ENCODE measurements around the gene CLMP.
"Not testable (repeated sequence)": the region's sequence is repeated elsewhere in the genome, so short reads cannot be mapped to it uniquely, and the experiment has no call there.

Gene CLMP

GRCh38 chr11:123216249-123216648 is 21.2 kb upstream of the CLMP start:
- DNase-seq, result no peak

- no peak for DNase-seq
These were observed 19.9 kb upstream of the CLMP start for GRCh38 chr11:123214940-123215339.

GRCh38 chr11:123214396-123214795 is 19.3 kb upstream of the CLMP start:
- DNase-seq, result no peak

GRCh38 chr11:123213307-123213771 is 18.3 kb upstream of the CLMP start:
- no peak for DNase-seq

GRCh38 chr11:123212406-123212805 is 17.4 kb upstream of the CLMP start:
- DNase-seq, result no peak

- DNase-seq, result no peak
These were observed 16.9 kb upstream of the CLMP start for GRCh38 chr11:123211981-123212380.

- DNase-seq, result no peak
These were observed 16.3 kb upstream of the CLMP start for GRCh38 chr11:123211149-123211852.

- DNase-seq, result no peak
These were observed 14.5 kb upstream of the CLMP start for GRCh38 chr11:123209591-123209990.

- DNase-seq, result no peak
These were observed 11.9 kb upstream of the CLMP start for GRCh38 chr11:123206791-123207434.

- DNase-seq, result not testable (repeated sequence)
These were observed 11.0 kb upstream of the CLMP start for GRCh38 chr11:123206055-123206454.

GRCh38 chr11:123203934-123204333 is 8.9 kb upstream of the CLMP start:
- no peak for DNase-seq

- DNase-seq, result no peak
These were observed 8.4 kb upstream of the CLMP start for GRCh38 chr11:123203471-123203870.

GRCh38 chr11:123202155-123203151 is 7.4 kb upstream of the CLMP start:
- no peak for DNase-seq

GRCh38 chr11:123200264-123200663 is 5.2 kb upstream of the CLMP start:
- DNase-seq, result no peak

- DNase-seq, result no peak
These were observed 2.7 kb upstream of the CLMP start for GRCh38 chr11:123197711-123198110.

GRCh38 chr11:123196060-123196714 is 1.1 kb upstream of the CLMP start:
- no peak for DNase-seq

- DNase-seq, result no peak
These were observed 486 bp downstream of the CLMP start for GRCh38 chr11:123194337-123195187.

- DNase-seq, result no peak
These were observed 1.3 kb downstream of the CLMP start for GRCh38 chr11:123193742-123194141.

GRCh38 chr11:123191939-123192338 is 3.1 kb downstream of the CLMP start:
- no peak for DNase-seq

- no peak for DNase-seq
These were observed 4.5 kb downstream of the CLMP start for GRCh38 chr11:123190518-123190917.

GRCh38 chr11:123188508-123189165 is 6.4 kb downstream of the CLMP start:
- no peak for DNase-seq
